Stomach (tissue), 9 donors: ENCODE data around the gene IL21R. TPM values are rescaled to one million over a fixed set of nuclear protein-coding genes. Genes with fewer than 3 reads are reported as not detected.
"Not testable (repeated sequence)": the region's sequence is repeated elsewhere in the genome, so short reads cannot be mapped to it uniquely, and the experiment has no call there.

Source experiments
- DNase-seq, 2 donors: peaks; one replicate each; pipeline versions ENCODE4 v3.0.0 to v3.0.0-alpha.2; 2013 to 2019
- H3K27ac ChIP-seq, 5 donors: fragments of 200-600 bp in 4 of 5; sonication (generic) in 4 of 5; one replicate each; pipeline ENCODE4 v1.5.1; 2013 to 2019; ENCODE audit warnings: mild to moderate bottlenecking in 1 of 5, moderate library complexity in 1 of 5
- H3K27me3 ChIP-seq, 3 donors: fragments of 200-600 bp; sonication (generic); one replicate each; pipeline ENCODE4 v1.5.1; 2017 to 2019; ENCODE audit warnings: mixed run types in 1 of 3
- H3K36me3 ChIP-seq, 4 donors: fragments of 200-600 bp; sonication (generic); 1 replicate in 3 of 4; 2 replicates in 1 of 4; pipeline ENCODE4 v1.5.1; 2016 to 2019
- H3K4me1 ChIP-seq, 4 donors: fragments of 200-600 bp; sonication (generic); one replicate each; pipeline ENCODE4 v1.5.1; 2016 to 2019
- H3K4me3 ChIP-seq, 4 donors: fragments of 200-600 bp; sonication (generic) in 3 of 4; one replicate each; pipeline ENCODE4 v1.5.1; 2016 to 2019; ENCODE audit warnings: mild to moderate bottlenecking in 1 of 4
- H3K9me3 ChIP-seq, 4 donors: fragments of 200-600 bp; sonication (generic); one replicate each; pipeline ENCODE4 v1.5.1; 2016 to 2019
- CTCF ChIP-seq, 7 experiments: fragments of 450-650 bp in 4 of 7; fragments of 200-600 bp in 3 of 7; sonication (generic) in 3 of 7; IDR thresholded peaks; one replicate each; pipeline ENCODE4 v1.5.1; 2016 to 2019; ENCODE audit warnings: antibody characterized with exemption in 7 of 7, control low read depth in 2 of 7, mild to moderate bottlenecking in 1 of 7
- EP300 ChIP-seq: sonication (generic); formaldehyde crosslinking; IDR thresholded peaks from one replicate; pipeline ENCODE4 v1.6.1; 2017; ENCODE audit warnings: antibody characterized with exemption
- POLR2A ChIP-seq, 4 donors: fragments of 450-650 bp; IDR thresholded peaks; one replicate each; pipeline ENCODE4 v1.6.1; 2016; ENCODE audit warnings: antibody characterized with exemption in 4 of 4, control low read depth in 2 of 4, mild to moderate bottlenecking in 1 of 4, moderate library complexity in 1 of 4
- POLR2AphosphoS5 ChIP-seq, 3 donors: sonication (generic); formaldehyde crosslinking; IDR thresholded peaks; one replicate each; pipeline ENCODE4 v1.6.1; 2016; ENCODE audit warnings: antibody characterized with exemption in 3 of 3
- WGBS, 5 donors: extraction: QIAGEN DNeasy Blood & Tissue Kit in 3 of 5; methylation state at CpG; one replicate each; pipeline versions ENCODE4 v1.1.5 to v1.1.7; 2013 to 2018; 5-methylcytosine and 5-hydroxymethylcytosine counted together
- intact Hi-C: fragments of 100-400 bp; cut with DNase I; formaldehyde crosslinking; loops from one replicate; pipeline ENCODE4 v1.15.1; 2023; ENCODE audit warnings: low total_unique reads
- polyA plus RNA-seq, 3 donors: library from polyadenylated mRNA; stranded (reverse); fragments of 200-250 nt; gene quantifications; one replicate each; pipeline ENCODE4 v1.2.3, GENCODE V29; 2013
- total RNA-seq, 5 donors: library from RNA; depleted of rRNA; stranded (reverse); fragments of >200 nt; gene quantifications; one replicate each; pipeline versions ENCODE4 v1.1.0 to v1.2.3, GENCODE V29; 2014 to 2016
- donor health status: healthy with polysubstance abuse.
- donor health status: Bipolar disorder and iron deficiency.
- donor health status: healthy.

The IL21R gene
- total and polyA plus RNA-seq, 8 donors, result 0.14 to 0.73 (median 0.38) TPM; not detected in 4

GRCh38 chr16:27455700-27456099 is 53.7 kb downstream of the IL21R start:
- DNase-seq, result peak in 1 of 2 donors; percentile 43
- Histone ChIP-seq H3K27me3 (peaks cover 0 to 14% (median 1%) of the 10 kb centered on the region in 3 donors), H3K4me3 (no peak overlapping the region), H3K36me3 (peaks cover 2 to 23% (median 18%) of the 10 kb centered on the region in 4 donors), H3K27ac (no peak overlapping the region), H3K9me3 (no peaks in the 10 kb centered on the region), H3K4me1 (peaks cover 0 to 16% (median 0%) of the 10 kb centered on the region in 4 donors)
- 46 to 60% (median 52%) methylated on average over 11 to 12 of the region's 12 CpGs for WGBS, 5 donors
- TF ChIP-seq POLR2A (IDR thresholded peaks at IDR 0.05) (no peak), CTCF (IDR thresholded peaks at IDR 0.05) (no peak), POLR2AphosphoS5 (IDR thresholded peaks at IDR 0.05) (no peak), EP300 (no peak)
- intact Hi-C loops, result loop anchor here (10.0 kb wide), 2 partner anchors 81 to 281 kb away; no protein-coding TSS in a partner anchor

- H3K27ac ChIP-seq, DNase-seq, H3K27me3 ChIP-seq, H3K4me3 ChIP-seq, H3K9me3 ChIP-seq: not testable (repeated sequence)
- Histone ChIP-seq H3K4me1 (peaks cover 0 to 30% (median 8%) of the 10 kb centered on the region in 4 donors), H3K36me3 (peaks cover 17 to 41% (median 36%) of the 10 kb centered on the region in 4 donors)
- intact Hi-C loops, result loop anchor here (10.0 kb wide), 2 partner anchors 83 to 283 kb away; no protein-coding TSS in a partner anchor
- 85 to 94% (median 91%) methylated on average over 17 of the region's 17 CpGs for WGBS, 5 donors
Measured at GRCh38 chr16:27457605-27457900, 55.6 kb downstream of the IL21R start.

GRCh38 chr16:27458258-27458657 is 56.3 kb downstream of the IL21R start:
- intact Hi-C loops, result loop anchor here (10.0 kb wide), 2 partner anchors 83 to 283 kb away; no protein-coding TSS in a partner anchor
- Histone ChIP-seq H3K36me3 (peaks cover 22 to 48% (median 43%) of the 10 kb centered on the region in 4 donors), H3K27me3 (no peaks in the 10 kb centered on the region), H3K4me1 (peaks cover 0 to 30% (median 8%) of the 10 kb centered on the region in 4 donors), H3K9me3 (no peaks in the 10 kb centered on the region), H3K4me3 (no peak overlapping the region), H3K27ac (no peak overlapping the region)
- TF ChIP-seq CTCF (IDR thresholded peaks at IDR 0.05) (no peak), POLR2AphosphoS5 (IDR thresholded peaks at IDR 0.05) (no peak), POLR2A (IDR thresholded peaks at IDR 0.05) (no peak), EP300 (no peak)
- whole genome bisulfite sequencing, 5 donors, result 42 to 59% (median 49%) methylated on average over 5 of the region's 5 CpGs
- DNase-seq, result peak in 1 of 2 donors; percentile 51

GRCh38 chr16:27458987-27459688 is 57.2 kb downstream of the IL21R start:
- no peaks in the 10 kb centered on the region for H3K27me3 ChIP-seq
- WGBS, 5 donors, result 81 to 89% (median 86%) methylated on average over 5 of the region's 5 CpGs
- peaks cover 31 to 57% (median 52%) of the 10 kb centered on the region in 4 donors for H3K36me3 ChIP-seq
- H3K4me1 ChIP-seq, result peaks cover 0 to 30% (median 8%) of the 10 kb centered on the region in 4 donors
- no peak overlapping the region for H3K4me3 ChIP-seq
- no peak overlapping the region for H3K27ac ChIP-seq
- TF ChIP-seq POLR2A (IDR thresholded peaks at IDR 0.05), result no peak
- no peak for TF ChIP-seq CTCF (IDR thresholded peaks at IDR 0.05)
- TF ChIP-seq EP300, result no peak
- no peak for TF ChIP-seq POLR2AphosphoS5 (IDR thresholded peaks at IDR 0.05)
- DNase-seq, result no peak
- intact Hi-C loops, result loop anchor here (10.0 kb wide), 2 partner anchors 84 to 284 kb away; no protein-coding TSS in a partner anchor
- H3K9me3 ChIP-seq, result no peaks in the 10 kb centered on the region

- Histone ChIP-seq H3K36me3 (peaks cover 42 to 68% (median 63%) of the 10 kb centered on the region in 4 donors), H3K27ac (peak overlapping the region in 1 of 5 donors; percentile 43)
- intact Hi-C loops, result no loop called here
Measured at GRCh38 chr16:27460213-27460612, 58.2 kb downstream of the IL21R start.

More at GRCh38 chr16:27460213-27460612, 58.2 kb downstream of the IL21R start:
- H3K4me3 ChIP-seq, result no peak overlapping the region
- no peaks in the 10 kb centered on the region for H3K9me3 ChIP-seq
- H3K27me3 ChIP-seq, result no peaks in the 10 kb centered on the region
- DNase-seq, result no peak
- WGBS, 5 donors, result 71 to 84% (median 75%) methylated on average over 4 of the region's 4 CpGs
- TF ChIP-seq CTCF (IDR thresholded peaks at IDR 0.05) (no peak), POLR2A (IDR thresholded peaks at IDR 0.05) (no peak), EP300 (no peak), POLR2AphosphoS5 (IDR thresholded peaks at IDR 0.05) (no peak)
- H3K4me1 ChIP-seq, result peaks cover 0 to 30% (median 8%) of the 10 kb centered on the region in 4 donors
